Endothelial cell of umbilical vein (primary cell): ENCODE data around the gene TMIE. TPM values are rescaled to one million over a fixed set of nuclear protein-coding genes. Genes with fewer than 3 reads are reported as not detected.

Experiments
- BruUV-seq: library from RNA; stranded (reverse); fragments of 400-500 nt; replicated peaks from 2 replicates; lab custom pipeline; 2021; lab: Mats Ljungman, UMichigan
- CTCF ChIA-PET: fragments of 300-600, 350-600 bp; sonication (Branson Sonifier 250); formaldehyde crosslinking; loops from one replicate; lab custom pipeline; 2021; ENCODE audit warnings: antibody characterized with exemption, inconsistent platforms; lab: Charles Lee
- POLR2A ChIA-PET: fragments of 300-600, 350-600 bp; sonication (Branson Sonifier 250); formaldehyde crosslinking; loops from one replicate; lab custom pipeline; 2021; ENCODE audit warnings: antibody characterized with exemption, inconsistent platforms; lab: Charles Lee
- DNase-seq: peaks from one replicate; pipeline ENCODE4 v3.0.0-alpha.2; 2011; ENCODE audit warnings: low read depth, low spot score
- FAIRE-seq: peaks from 2 replicates; lab custom pipeline; 2011; peaks lifted over from hg19 to GRCh38; lab: Jason Lieb, UNC
- H2AFZ ChIP-seq: 2 replicates; pipeline ENCODE4 v1.6.0; 2012; ENCODE audit warnings: low read depth, low read length, control low read depth, inconsistent platforms
- H3K27ac ChIP-seq: 2 replicates; pipeline ENCODE4 v1.5.1; 2011; ENCODE audit warnings: low read depth, mild to moderate bottlenecking, control low read depth, low read length, moderate library complexity; ENCODE audit not compliant: insufficient read depth
- H3K27me3 ChIP-seq, 2 experiments: 2 replicates each; pipeline versions ENCODE4 v1.6.0 to v1.6.1; 2011; ENCODE audit warnings: low read length in 2 of 2, mixed read lengths in 1 of 2; ENCODE audit not compliant: control insufficient read depth in 2 of 2, insufficient read depth in 2 of 2
- H3K36me3 ChIP-seq, 2 experiments: 2 replicates in 1 of 2; 3 replicates in 1 of 2; pipeline ENCODE4 v1.5.1; 2011; ENCODE audit warnings: low read length in 2 of 2, mild to moderate bottlenecking in 1 of 2, moderate library complexity in 1 of 2; ENCODE audit not compliant: control insufficient read depth in 2 of 2, insufficient read depth in 2 of 2; ENCODE audit errors: extremely low read depth in 1 of 2
- H3K4me1 ChIP-seq: 3 replicates; pipeline ENCODE4 v1.5.1; 2011; ENCODE audit warnings: mild to moderate bottlenecking, low read length; ENCODE audit not compliant: control insufficient read depth, insufficient read depth; ENCODE audit errors: extremely low read depth
- H3K4me2 ChIP-seq: 2 replicates; pipeline ENCODE4 v1.6.1; 2011; ENCODE audit warnings: low read length, control low read depth, mixed read lengths; ENCODE audit not compliant: insufficient read depth
- H3K4me3 ChIP-seq, 3 experiments: fragments of 200-600 bp in 1 of 3; sonication (generic), shearing (Covaris generic) in 1 of 3; replicated peaks in 1 of 3; 2 replicates each; pipeline ENCODE4 v1.5.1; 2011 to 2016; ENCODE audit warnings: control low read depth in 3 of 3, low read length in 3 of 3, mild to moderate bottlenecking in 2 of 3, inconsistent platforms in 1 of 3, low read depth in 1 of 3, moderate library complexity in 1 of 3; ENCODE audit not compliant: insufficient read depth in 1 of 3
- H3K79me2 ChIP-seq: 2 replicates; pipeline ENCODE4 v1.6.0; 2012; ENCODE audit warnings: low read length, inconsistent platforms; ENCODE audit not compliant: control insufficient read depth, insufficient read depth
- H3K9ac ChIP-seq: replicated peaks from 2 replicates; pipeline ENCODE3; 2011; ENCODE audit warnings: low read length, control low read depth; ENCODE audit not compliant: insufficient read depth; ENCODE audit errors: extremely low read depth
- H3K9me1 ChIP-seq: replicated peaks from 3 replicates; pipeline ENCODE4 v1.6.0; 2011; ENCODE audit warnings: mild to moderate bottlenecking, low read length; ENCODE audit not compliant: control insufficient read depth, insufficient read depth; ENCODE audit errors: extremely low read depth
- H3K9me3 ChIP-seq: replicated peaks from 2 replicates; pipeline ENCODE4 v1.5.1; 2012; ENCODE audit warnings: low read length, inconsistent platforms; ENCODE audit not compliant: control insufficient read depth, insufficient read depth
- H4K20me1 ChIP-seq: replicated peaks from 2 replicates; pipeline ENCODE3; 2011; ENCODE audit warnings: mild to moderate bottlenecking, low read length; ENCODE audit not compliant: control insufficient read depth, insufficient read depth; ENCODE audit errors: extremely low read depth
- EZH2 ChIP-seq: IDR thresholded peaks from 2 replicates; pipeline ENCODE4 v1.6.1; 2012; ENCODE audit warnings: borderline replicate concordance, low read depth, mild to moderate bottlenecking, moderate library complexity, low read length, inconsistent platforms; ENCODE audit not compliant: severe bottlenecking
- FOS ChIP-seq: IDR thresholded peaks from 2 replicates; pipeline ENCODE4 v1.6.1; 2011; ENCODE audit warnings: mild to moderate bottlenecking, low read length, moderate library complexity, borderline replicate concordance; ENCODE audit not compliant: insufficient read depth
- GATA2 ChIP-seq: IDR thresholded peaks from 2 replicates; pipeline ENCODE4 v1.7.0; 2011; ENCODE audit warnings: low read depth, mild to moderate bottlenecking, moderate library complexity, mixed read lengths, low read length; ENCODE audit not compliant: insufficient read length, insufficient read depth
- JUN ChIP-seq: IDR thresholded peaks from 2 replicates; pipeline ENCODE4 v1.6.1; 2011; ENCODE audit warnings: borderline replicate concordance, low read depth; ENCODE audit not compliant: insufficient read length, insufficient read depth
- MYC ChIP-seq: IDR thresholded peaks from one replicate; pipeline ENCODE4 v1.6.1; 2011; ENCODE audit warnings: mild to moderate bottlenecking, low read depth, low read length
- POLR2A ChIP-seq: IDR thresholded peaks from 2 replicates; pipeline ENCODE4 v1.6.1; 2012; ENCODE audit warnings: low read depth, mild to moderate bottlenecking, control low read depth, low read length
- POLR2AphosphoS5 ChIP-seq: IDR thresholded peaks from 2 replicates; pipeline ENCODE4 v1.6.1; 2012; ENCODE audit warnings: low read depth, mild to moderate bottlenecking, control low read depth, low read length, moderate library complexity; ENCODE audit not compliant: insufficient read depth
- dilution Hi-C: fragments of 300-500 bp; cut with MboI; formaldehyde crosslinking; loops from one replicate; pipeline ENCODE4 v1.15.0; 2019; ENCODE audit warnings: low sequenced_read_pairs; ENCODE audit not compliant: extremely low pct_ligation_motif_present
- intact Hi-C: fragments of 100-400 bp; cut with micrococcal nuclease; formaldehyde crosslinking; loops from one replicate; pipeline ENCODE4 v1.10.0; 2022
- polyA plus RNA-seq, 4 experiments: library from polyadenylated mRNA; depleted of rRNA in 3 of 4; stranded (reverse) in 3 of 4; unstranded in 1 of 4; fragments of >200 nt; gene quantifications; 2 replicates each; pipeline versions ENCODE4 v1.2.1 to v1.2.3, GENCODE V29; 2011 to 2012; ENCODE audit warnings: missing spikeins in 1 of 4
- total RNA-seq: library from RNA; stranded (reverse); gene quantifications from 2 replicates; pipeline ENCODE4 v1.2.3, GENCODE V29; 2021
- TF ChIP-seq, protein P1 (sequence below): IDR thresholded peaks from 2 replicates; pipeline ENCODE4 v1.6.1; 2011; ENCODE audit not compliant: insufficient read depth, insufficient read length
- TF ChIP-seq, protein P2 (sequence below), 2 donors: IDR thresholded peaks; 1 replicate in 1 of 2; 2 replicates in 1 of 2; pipeline ENCODE4 v1.5.1; 2011; ENCODE audit warnings: low read length in 2 of 2, mild to moderate bottlenecking in 2 of 2, moderate library complexity in 2 of 2, control low read depth in 1 of 2, inconsistent platforms in 1 of 2, low read depth in 1 of 2; ENCODE audit not compliant: insufficient read depth in 1 of 2; ENCODE audit errors: extremely low read depth in 1 of 2

TMIE gene
- total and polyA plus RNA-seq, 2 donors (not counting 3 experiments of a cell fraction or from before 2014, with no cell fraction given): 0.15 to 0.27 TPM

DNA sequence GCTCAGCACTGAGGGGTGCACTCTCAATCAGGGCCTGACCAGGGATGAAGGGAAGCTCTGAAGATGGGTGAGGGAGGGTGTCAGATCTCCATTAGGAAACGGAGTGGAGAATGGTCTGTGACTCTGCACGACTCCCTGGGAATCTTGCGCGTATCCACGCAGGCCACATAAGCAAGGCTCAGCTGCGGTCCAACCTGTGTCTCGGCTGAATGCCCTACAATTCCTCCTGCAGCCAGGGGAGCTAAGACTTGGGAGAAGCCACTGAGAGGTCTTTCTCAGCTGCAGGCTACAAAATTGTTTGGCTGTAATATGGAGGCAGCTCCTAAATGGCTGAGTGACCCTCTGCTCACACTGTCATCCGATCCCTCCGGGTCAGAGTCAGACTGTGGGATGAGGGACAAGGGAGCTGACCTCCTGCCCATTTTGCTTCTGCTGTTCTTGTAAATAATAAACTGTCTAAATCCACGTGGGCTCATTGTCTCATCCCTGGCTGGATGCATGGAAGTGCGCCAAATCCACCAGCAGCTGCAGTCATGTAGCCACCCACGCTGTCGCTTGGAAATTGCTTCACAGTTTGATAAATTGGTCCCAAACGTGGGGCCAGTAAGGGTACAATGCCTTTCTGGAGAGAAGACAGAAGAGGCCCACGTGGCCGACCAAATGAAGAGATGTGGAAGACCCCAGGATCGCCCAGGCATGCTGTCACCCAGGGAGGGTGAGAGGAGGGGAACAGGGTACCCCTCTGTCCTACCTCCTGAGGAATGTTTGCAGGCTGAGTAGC, 38.2 kb upstream of the TMIE start:
- Histone ChIP-seq H3K4me2 (no peak overlapping the region), H3K79me2 (no peaks in the 10 kb centered on the region), H3K9me1 (no peaks in the 10 kb centered on the region), H3K36me3 (no peaks in the 10 kb centered on the region), H3K9ac (no peak overlapping the region), H3K9me3 (no peaks in the 10 kb centered on the region), H3K27ac (no peak overlapping the region), H3K27me3 (no peaks in the 10 kb centered on the region), H4K20me1 (no peaks in the 10 kb centered on the region), H3K4me3 (no peak overlapping the region), H2AFZ (no peak overlapping the region), H3K4me1 (no peaks in the 10 kb centered on the region)
- TF ChIP-seq, protein P1, sequence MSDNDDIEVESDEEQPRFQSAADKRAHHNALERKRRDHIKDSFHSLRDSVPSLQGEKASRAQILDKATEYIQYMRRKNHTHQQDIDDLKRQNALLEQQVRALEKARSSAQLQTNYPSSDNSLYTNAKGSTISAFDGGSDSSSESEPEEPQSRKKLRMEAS: no peak
- TF ChIP-seq POLR2A (no peak), GATA2 (no peak), FOS (no peak), MYC (no peak), JUN (no peak), POLR2AphosphoS5 (no peak), EZH2 (no peak)
- TF ChIP-seq, protein P2, sequence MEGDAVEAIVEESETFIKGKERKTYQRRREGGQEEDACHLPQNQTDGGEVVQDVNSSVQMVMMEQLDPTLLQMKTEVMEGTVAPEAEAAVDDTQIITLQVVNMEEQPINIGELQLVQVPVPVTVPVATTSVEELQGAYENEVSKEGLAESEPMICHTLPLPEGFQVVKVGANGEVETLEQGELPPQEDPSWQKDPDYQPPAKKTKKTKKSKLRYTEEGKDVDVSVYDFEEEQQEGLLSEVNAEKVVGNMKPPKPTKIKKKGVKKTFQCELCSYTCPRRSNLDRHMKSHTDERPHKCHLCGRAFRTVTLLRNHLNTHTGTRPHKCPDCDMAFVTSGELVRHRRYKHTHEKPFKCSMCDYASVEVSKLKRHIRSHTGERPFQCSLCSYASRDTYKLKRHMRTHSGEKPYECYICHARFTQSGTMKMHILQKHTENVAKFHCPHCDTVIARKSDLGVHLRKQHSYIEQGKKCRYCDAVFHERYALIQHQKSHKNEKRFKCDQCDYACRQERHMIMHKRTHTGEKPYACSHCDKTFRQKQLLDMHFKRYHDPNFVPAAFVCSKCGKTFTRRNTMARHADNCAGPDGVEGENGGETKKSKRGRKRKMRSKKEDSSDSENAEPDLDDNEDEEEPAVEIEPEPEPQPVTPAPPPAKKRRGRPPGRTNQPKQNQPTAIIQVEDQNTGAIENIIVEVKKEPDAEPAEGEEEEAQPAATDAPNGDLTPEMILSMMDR (IDR thresholded peaks at IDR 0.05; ENCODE audit: extremely low read depth in 1 of 2, insufficient read depth in 1 of 2, low read depth in 1 of 2, low read length in 2 of 2): no peak
- DNase-seq: no peak
- POLR2A ChIA-PET: no interaction called here
- intact Hi-C loops (no loop called here), dilution Hi-C loops (no loop called here)
- CTCF ChIA-PET: interaction anchor here (1.0 to 1.8 kb wide), 7 partner anchors 33 to 238 kb away, joined by 3 to 22 read pairs (median 8); no protein-coding TSS in a partner anchor
- FAIRE-seq: no peak
- no TSS peak for BruUV-seq
